ENCODE data around the gene SNAPIN.

DNA sequence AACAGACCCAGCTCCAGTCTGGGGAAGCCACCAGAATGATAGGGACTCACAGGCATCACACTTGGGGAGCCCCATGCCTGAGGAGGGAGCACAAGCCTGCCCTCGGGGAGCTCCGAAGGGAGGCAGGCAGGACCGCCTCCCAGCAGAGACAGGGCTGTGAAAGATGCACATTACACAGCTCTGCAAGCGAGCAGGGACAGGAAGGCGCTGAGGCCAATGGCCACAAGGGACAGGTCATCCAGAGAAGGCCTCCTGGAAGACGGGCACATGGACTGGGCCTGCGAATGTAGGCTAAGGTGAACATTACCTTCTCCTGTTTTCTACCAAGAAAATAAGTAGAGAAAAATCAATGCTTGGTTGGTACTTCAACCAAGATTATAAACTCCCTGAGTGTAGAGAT, 24.2 kb downstream of the SNAPIN start:
- TF ChIP-seq EP300 (IDR thresholded peaks at IDR 0.05; ENCODE audit: borderline replicate concordance in 1 of 2, low read depth in 1 of 2, low read length in 1 of 2) (no peak), CTCF (IDR thresholded peaks at IDR 0.05) (no peak), TCF12 (IDR thresholded peaks at IDR 0.05) (no peak), RXRA (IDR thresholded peaks at IDR 0.05; ENCODE audit: borderline replicate concordance, low read depth) (no peak), POLR2AphosphoS5 (IDR thresholded peaks at IDR 0.05; ENCODE audit: low read depth, low read length) (no peak), SIN3A (IDR thresholded peaks at IDR 0.05; ENCODE audit: borderline replicate concordance, low read depth, low read length) (no peak), NRF1 (IDR thresholded peaks at IDR 0.05; ENCODE audit: low read depth, low read length) (no peak), GABPA (IDR thresholded peaks at IDR 0.05; ENCODE audit: low read depth) (no peak), EZH2phosphoT487 (IDR thresholded peaks at IDR 0.05; ENCODE audit: borderline replicate concordance, low read depth) (no peak), RFX5 (IDR thresholded peaks at IDR 0.05; ENCODE audit: low read length) (no peak), MXI1 (IDR thresholded peaks at IDR 0.05; ENCODE audit: low read depth, low read length) (no peak), MEF2A (IDR thresholded peaks at IDR 0.05; ENCODE audit: borderline replicate concordance, low read depth) (no peak)
- TF ChIP-seq, protein P1, sequence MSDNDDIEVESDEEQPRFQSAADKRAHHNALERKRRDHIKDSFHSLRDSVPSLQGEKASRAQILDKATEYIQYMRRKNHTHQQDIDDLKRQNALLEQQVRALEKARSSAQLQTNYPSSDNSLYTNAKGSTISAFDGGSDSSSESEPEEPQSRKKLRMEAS (IDR thresholded peaks at IDR 0.05; ENCODE audit: low read depth), result no peak
- TF ChIP-seq, protein P2, sequence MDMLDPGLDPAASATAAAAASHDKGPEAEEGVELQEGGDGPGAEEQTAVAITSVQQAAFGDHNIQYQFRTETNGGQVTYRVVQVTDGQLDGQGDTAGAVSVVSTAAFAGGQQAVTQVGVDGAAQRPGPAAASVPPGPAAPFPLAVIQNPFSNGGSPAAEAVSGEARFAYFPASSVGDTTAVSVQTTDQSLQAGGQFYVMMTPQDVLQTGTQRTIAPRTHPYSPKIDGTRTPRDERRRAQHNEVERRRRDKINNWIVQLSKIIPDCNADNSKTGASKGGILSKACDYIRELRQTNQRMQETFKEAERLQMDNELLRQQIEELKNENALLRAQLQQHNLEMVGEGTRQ (IDR thresholded peaks at IDR 0.05; ENCODE audit: borderline replicate concordance, low read depth, low read length), result no peak
